Measurements from ENCODE around the gene KHSRP.
A peak's percentile ranks its signal among the peaks of the same experiment; 100 is the strongest.

Gene KHSRP

GRCh38 chr19:6424195-6424938, at the start of gene KHSRP:
Gene KHSRP (minus strand): TSS chr19:6424811. CDS start chr19:6424701, 110 bp downstream.
- DNase-seq (ENCODE audit: low spot score): no peak

- no peak for DNase-seq (ENCODE audit: low spot score)
Measured at GRCh38 chr19:6473647-6474046, 49.0 kb upstream of the KHSRP start.

DNA sequence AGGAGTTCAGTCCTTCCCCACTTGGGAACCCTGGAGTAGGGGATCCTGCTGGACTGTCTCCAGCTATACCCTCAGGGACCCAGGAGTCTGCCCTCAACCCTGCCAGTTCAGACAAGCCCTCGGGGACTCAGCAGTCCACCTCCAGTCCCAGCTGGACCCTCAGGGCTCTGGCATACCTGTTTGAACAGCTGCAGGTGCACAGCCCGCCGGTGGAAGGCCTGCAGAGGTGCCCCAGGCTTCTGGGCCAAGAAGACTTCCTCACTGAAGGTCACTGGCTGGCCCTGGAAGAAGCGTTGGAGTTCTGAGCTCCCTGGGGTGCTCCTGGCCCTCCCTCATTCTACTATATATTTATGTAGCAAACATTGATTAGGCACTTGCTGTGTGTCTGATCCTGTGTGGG, 48.1 kb upstream of the KHSRP start:
- no peak for DNase-seq (ENCODE audit: low spot score)

- no peak for DNase-seq (ENCODE audit: low spot score)
Measured at GRCh38 chr19:6471076-6471475, 46.5 kb upstream of the KHSRP start.

GRCh38 chr19:6470173-6470572, 45.6 kb upstream of the KHSRP start:
- no peak for DNase-seq (ENCODE audit: low spot score)

DNA sequence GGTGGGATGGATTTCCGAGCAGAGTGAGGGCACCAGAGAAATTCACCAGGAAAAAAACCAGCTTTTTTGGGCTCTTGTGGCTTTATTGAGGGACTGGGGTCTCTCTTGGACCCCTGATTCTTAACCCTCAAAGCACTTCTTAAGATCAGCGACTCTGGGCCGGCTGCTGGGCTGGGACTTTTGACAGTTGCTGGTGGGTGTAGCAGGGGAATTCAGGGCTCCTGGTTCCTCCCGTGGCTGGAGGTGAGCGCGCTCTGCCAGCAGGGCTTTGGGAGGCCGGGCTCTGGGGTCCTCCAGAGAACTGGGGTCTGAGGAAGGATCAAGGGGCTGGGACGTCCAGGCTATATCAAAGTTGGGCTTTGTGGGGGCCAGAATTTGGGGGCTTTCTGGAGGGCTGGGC, 42.8 kb upstream of the KHSRP start:
- DNase-seq (ENCODE audit: low spot score): no peak

- no peak for DNase-seq (ENCODE audit: low spot score)
Measured at GRCh38 chr19:6466526-6467248, 42.1 kb upstream of the KHSRP start.

GRCh38 chr19:6465663-6466062, 41.1 kb upstream of the KHSRP start:
- DNase-seq (ENCODE audit: low spot score): no peak

DNA sequence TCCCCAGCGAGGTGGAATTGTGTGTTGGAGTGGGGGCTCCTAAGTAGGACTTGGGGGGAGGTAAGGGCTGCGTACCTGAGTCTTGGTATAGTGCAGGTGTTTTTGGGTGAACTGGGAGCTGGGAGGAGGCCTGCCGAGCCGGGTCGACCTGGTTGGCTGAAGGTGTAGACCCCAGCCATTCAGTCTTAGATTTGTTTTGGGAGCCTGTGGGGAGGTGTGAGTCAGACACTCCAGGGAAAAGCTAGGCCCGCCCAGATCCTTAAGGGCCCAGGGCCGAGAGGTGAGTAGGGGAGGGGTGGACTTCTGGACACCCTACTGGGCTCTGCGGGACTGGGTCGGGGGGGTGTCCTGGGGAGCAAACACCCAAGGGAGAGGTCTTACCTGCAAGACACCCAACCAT, 40.4 kb upstream of the KHSRP start:
- DNase-seq (ENCODE audit: low spot score): no peak

- no peak for DNase-seq (ENCODE audit: low spot score)
Measured at GRCh38 chr19:6464070-6464873, 39.7 kb upstream of the KHSRP start, which contains the start of gene CRB3. Gene CRB3 (plus strand): TSS chr19:6464271. CDS start chr19:6464702, 431 bp downstream.

DNA sequence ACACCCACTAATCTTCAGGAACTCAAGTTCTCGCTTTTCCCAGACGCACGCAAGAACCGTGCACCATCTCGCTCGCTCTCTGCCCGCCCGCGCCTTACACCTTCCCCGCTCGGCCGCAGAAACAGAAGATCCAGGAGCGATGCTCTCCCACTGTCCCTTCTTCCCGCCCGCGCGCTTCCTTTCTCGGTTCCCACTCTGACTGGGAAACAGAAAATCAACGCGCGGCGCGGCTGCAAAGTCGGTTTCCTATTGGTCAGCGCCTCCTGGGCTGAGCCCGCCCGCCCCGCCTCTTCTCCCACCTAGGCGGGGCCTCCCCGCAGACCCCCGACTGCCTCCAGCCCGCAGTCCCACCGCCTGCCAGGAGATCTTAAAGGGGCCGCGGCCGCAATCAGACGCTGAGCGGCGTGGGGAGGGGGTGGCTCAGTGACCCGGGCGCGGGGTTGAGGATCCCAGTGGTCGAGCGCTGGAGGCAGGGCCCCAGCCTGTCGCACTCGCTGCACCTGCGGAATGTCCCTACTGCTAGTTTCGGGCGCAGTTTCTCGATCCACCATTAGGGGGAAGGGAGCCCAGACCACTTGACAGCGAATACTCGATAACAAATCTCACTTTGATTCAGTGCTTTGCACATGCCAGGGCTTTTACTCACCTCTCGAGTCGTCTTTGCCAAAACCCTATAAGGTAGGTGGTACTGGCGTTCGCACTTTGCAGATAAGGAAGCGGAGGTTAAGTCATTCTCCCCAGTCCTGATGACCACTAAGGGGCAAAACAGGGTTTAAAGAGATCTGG, 35.7 kb upstream of the KHSRP start:
- peak; percentile 98 for DNase-seq (ENCODE audit: low spot score)

DNA sequence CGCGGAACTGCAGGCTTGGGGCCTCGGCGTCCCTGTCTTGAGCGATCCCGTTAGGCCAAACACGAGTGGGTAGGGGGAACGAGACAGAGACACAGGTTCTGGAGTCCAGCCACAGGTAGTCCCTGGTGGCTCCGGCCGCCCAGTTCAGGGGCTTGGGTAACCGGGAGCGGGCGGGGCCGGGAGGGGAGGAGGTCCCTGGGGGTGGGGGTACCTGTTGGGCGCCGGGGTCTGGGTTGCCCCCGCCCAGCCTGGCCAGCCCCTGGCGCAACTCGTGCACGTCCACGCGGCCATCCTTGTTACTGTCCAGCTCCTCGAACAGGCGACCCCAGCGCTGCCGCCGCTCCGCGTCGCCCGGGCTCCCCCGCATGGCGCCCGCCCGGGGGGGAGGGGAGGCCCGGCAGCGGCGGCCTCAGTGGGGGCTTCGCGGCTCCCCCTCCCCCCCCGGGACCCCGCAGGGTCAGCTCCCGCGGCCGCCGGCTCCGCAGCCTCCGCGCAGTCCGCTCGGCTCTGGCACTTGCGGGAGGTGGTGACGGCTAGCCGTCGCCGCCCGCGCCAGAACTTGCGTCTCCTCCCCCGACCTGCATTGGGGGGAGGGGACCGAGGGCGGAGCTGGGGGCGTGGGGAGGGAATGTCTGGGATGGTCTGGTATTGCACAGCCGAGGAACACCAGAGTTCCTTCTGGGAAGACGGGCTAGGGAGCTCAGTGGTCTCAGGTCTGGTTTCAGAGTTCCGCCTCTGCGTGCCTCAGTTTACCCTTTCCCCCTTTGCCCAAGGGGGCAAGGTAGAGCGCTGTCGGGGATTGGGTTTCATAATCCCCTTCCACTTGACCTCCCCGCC, 34.9 kb upstream of the KHSRP start, which contains the start of gene SLC25A23:
SLC25A23 (minus strand) TSS at position 531 of the 837 bp plus-strand sequence; CDS start at position 367, 164 bp downstream.
- DNase-seq (ENCODE audit: low spot score): peak; percentile 76

DNA sequence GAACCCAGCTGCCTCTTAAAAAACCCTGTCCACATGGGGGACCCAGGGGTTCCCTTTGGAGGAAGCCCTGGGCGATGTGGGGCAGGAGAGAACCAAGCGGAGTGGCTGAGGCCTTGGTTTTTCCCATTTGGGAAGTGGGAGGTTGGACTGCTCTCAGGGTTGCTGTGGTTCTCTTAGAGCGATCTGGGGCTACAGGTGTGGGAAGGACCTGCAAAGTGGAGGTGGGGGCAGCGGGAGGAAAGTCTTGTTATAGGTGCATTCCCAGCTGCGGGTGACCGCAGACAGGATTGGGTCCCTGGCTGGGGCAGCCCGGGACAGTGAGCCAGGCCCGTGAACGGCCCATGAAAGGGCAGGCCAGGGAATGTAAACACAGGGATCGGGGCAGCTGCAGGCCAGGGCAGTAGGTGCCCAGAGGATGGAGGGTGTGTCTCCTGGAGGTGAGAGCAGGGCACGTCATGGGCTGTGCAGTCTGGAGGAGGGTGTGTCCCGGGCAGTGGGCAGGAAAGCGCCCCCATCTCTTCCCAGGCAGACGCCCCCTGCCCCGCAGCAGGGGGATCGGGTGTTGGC, 34.2 kb upstream of the KHSRP start:
- no peak for DNase-seq (ENCODE audit: low spot score)

DNA sequence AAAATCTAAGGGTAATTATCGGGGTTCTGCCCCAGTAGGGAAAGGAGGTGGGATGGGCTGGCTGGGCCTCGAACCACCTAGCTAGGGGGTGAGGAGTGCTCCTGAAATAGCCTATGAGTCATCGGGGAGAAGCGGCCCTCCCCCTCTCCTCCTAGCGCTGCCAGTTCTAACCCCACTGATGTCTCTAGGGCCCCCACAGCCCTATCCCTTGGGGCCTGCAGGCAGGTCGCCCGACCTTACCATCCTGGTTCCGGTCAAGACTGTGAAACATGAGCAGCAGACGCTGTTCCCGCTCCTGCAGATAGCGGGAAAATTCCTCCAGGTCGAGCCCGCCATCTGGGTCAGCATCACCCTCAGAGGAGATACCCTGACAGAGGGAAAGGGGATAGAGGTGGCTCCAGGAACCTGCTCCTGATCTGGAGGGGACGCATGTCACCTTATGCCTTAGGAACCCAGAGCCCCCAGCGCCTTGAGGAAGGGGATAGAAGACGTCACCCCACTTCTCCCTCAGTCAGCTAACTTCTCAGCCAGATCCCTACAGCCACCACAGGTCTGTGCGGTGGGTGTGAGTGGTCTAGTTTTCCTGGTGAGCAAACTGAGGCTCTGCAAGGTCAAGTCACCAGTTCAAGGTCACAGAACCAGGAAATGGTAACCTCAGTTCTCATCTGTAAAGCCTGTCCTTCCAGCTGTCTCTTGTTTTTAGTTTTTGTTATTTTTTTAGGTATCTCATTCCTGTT, 33.5 kb upstream of the KHSRP start:
- DNase-seq (ENCODE audit: low spot score): no peak

GRCh38 chr19:6455924-6456323, 31.3 kb upstream of the KHSRP start:
- no peak for DNase-seq (ENCODE audit: low spot score)

GRCh38 chr19:6453951-6454565, 29.4 kb upstream of the KHSRP start:
- no peak for DNase-seq (ENCODE audit: low spot score)

DNA sequence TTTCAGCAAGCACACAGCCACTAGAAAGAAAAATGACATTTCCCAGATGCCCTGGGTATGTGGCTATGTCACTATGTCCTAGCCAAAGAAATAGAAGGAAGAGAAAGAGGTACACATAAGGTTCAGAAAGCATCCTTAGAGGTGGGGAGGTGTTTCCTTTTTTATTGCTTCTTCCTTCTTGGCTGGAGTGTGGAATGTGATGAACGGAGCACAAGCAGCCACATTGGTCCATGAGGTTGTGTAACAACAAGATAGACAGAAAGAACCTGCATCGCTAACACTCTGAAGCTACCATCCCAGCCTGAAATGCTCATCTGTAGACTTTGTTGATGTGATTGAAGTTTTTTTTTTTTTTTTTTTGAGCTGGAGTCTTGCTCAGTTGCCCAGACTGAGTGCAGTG, 28.3 kb upstream of the KHSRP start:
- no peak for DNase-seq (ENCODE audit: low spot score)

DNA sequence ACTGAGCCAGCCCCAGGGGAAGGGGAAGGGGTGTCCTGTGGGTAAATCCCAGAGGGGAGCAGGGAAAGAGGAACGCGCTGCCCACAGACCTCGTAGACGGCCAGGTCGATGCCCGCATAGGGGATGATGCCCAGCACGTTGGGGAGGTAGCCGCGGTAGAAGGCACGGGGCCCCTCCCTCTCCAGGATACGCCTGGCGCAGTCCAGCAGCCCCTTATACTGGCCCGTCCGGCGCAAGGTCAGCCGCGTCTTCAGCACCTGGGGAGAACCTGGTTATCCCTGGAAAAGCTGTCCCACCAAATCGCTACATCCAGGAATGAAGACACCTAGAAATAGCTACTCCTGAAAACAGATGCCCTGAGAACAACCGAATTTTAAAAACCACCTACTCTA, 27.6 kb upstream of the KHSRP start:
- DNase-seq (ENCODE audit: low spot score): no peak

GRCh38 chr19:6451583-6452222, 27.1 kb upstream of the KHSRP start:
- no peak for DNase-seq (ENCODE audit: low spot score)
